Natural killer cell (primary cell): ENCODE data around the gene PPP2R2D. TPM values are rescaled to one million over a fixed set of nuclear protein-coding genes. Genes with fewer than 3 reads are reported as not detected.

Experiments
- ATAC-seq, 3 donors: fragments of 150-1000 bp in 2 of 3; fragments of 200-7000 bp in 1 of 3; cut with Tn5 transposase; 1 replicate in 1 of 3; 2 replicates in 2 of 3; pipeline ENCODE4 v1.10.0; 2021; ENCODE audit warnings: mild to moderate bottlenecking in 2 of 3, moderate library complexity in 2 of 3
- DNase-seq, 2 donors: peaks; one replicate each; pipeline versions ENCODE4 v3.0.0 to v3.0.0-alpha.2; 2013 to 2021; ENCODE audit warnings: mixed read lengths in 1 of 2
- H3K27ac ChIP-seq: one replicate; pipeline ENCODE4 v1.5.1; 2013; ENCODE audit warnings: mild to moderate bottlenecking, low read length
- H3K27me3 ChIP-seq: one replicate; pipeline ENCODE4 v1.6.1; 2013; ENCODE audit warnings: low read length; ENCODE audit not compliant: control insufficient read depth, insufficient read depth
- H3K36me3 ChIP-seq: one replicate; pipeline ENCODE4 v1.6.1; 2013; ENCODE audit warnings: low read length; ENCODE audit not compliant: control insufficient read depth, insufficient read depth
- H3K4me1 ChIP-seq: one replicate; pipeline ENCODE4 v1.6.1; 2013; ENCODE audit warnings: low read length; ENCODE audit not compliant: control insufficient read depth, insufficient read depth
- H3K4me3 ChIP-seq: one replicate; pipeline ENCODE4 v1.5.1; 2013; ENCODE audit warnings: low read length
- H3K9me3 ChIP-seq: one replicate; pipeline ENCODE4 v1.6.1; 2013; ENCODE audit warnings: low read length; ENCODE audit not compliant: control insufficient read depth, insufficient read depth
- H3K27ac Mint-ChIP-seq, 2 donors: one replicate each; pipeline ENCODE4 v1.8.0; 2022; ENCODE audit warnings: mild to moderate bottlenecking in 2 of 2, mixed read lengths in 2 of 2, moderate library complexity in 1 of 2
- H3K27me3 Mint-ChIP-seq, 2 donors: one replicate each; pipeline ENCODE4 v1.8.0; 2022; ENCODE audit warnings: low read depth in 2 of 2, mixed read lengths in 2 of 2
- H3K36me3 Mint-ChIP-seq: one replicate; pipeline ENCODE4 v1.8.0; 2022; ENCODE audit warnings: mixed read lengths
- H3K4me1 Mint-ChIP-seq, 2 donors: one replicate each; pipeline ENCODE4 v1.8.0; 2022; ENCODE audit warnings: mixed read lengths in 2 of 2
- H3K4me3 Mint-ChIP-seq: one replicate; pipeline ENCODE4 v1.8.0; 2022; ENCODE audit warnings: mild to moderate bottlenecking, moderate library complexity, mixed read lengths
- H3K9me3 Mint-ChIP-seq, 2 donors: one replicate each; pipeline ENCODE4 v1.8.0; 2022; ENCODE audit warnings: mixed read lengths in 2 of 2
- CTCF ChIP-seq: fragments of 200-600 bp; IDR thresholded peaks from one replicate; pipeline ENCODE4 v1.8.0; 2022; ENCODE audit warnings: antibody characterized with exemption
- WGBS: methylation state at CpG from one replicate; pipeline ENCODE4 v1.1.7; 2013; ENCODE audit warnings: missing lambda C conversion rate; ENCODE audit not compliant: insufficient coverage; 5-methylcytosine and 5-hydroxymethylcytosine counted together
- intact Hi-C: fragments of 100-400 bp; cut with micrococcal nuclease; formaldehyde crosslinking; loops from one replicate; pipeline ENCODE4 v1.14.2; 2022
- total RNA-seq, 4 donors: library from RNA; stranded (reverse); fragments of 120-200 nt in 1 of 4; gene quantifications; one replicate each; pipeline versions ENCODE4 v1.2.3 to v1.2.4, GENCODE V29; 2013 to 2022

PPP2R2D gene
- total RNA-seq, 3 donors from 2014 or later (not counting 1 experiment from before 2014, with no cell fraction given), result 28.6 to 39.8 (median 35.8) TPM

- Histone ChIP-seq H3K27me3 (no peaks in the 10 kb centered on the region), H3K27ac (no peak overlapping the region), H3K36me3 (no peaks in the 10 kb centered on the region), H3K4me1 (no peaks in the 10 kb centered on the region), H3K4me3 (no peak overlapping the region), H3K9me3 (no peaks in the 10 kb centered on the region)
- DNase-seq, result no peak
- no peak for TF ChIP-seq CTCF
- Mint-ChIP-seq H3K27me3 (peaks cover 0 to 9% of the 10 kb centered on the region in 2 donors), H3K36me3 (no peaks in the 10 kb centered on the region), H3K4me3 (no peak overlapping the region), H3K4me1 (no peaks in the 10 kb centered on the region), H3K27ac (no peak overlapping the region), H3K9me3 (no peaks in the 10 kb centered on the region)
- 87% methylated on average over 16 of the region's 16 CpGs for WGBS
- intact Hi-C loops, result no loop called here
- ATAC-seq, result no peak
Measured at GRCh38 chr10:131996466-131997365, 95.9 kb downstream of the PPP2R2D start.

- no peaks in the 10 kb centered on the region for H3K4me1 Mint-ChIP-seq
- no peak for ATAC-seq
- Histone ChIP-seq H3K9me3 (no peaks in the 10 kb centered on the region), H3K36me3 (no peaks in the 10 kb centered on the region), H3K4me1 (no peaks in the 10 kb centered on the region), H3K27me3 (no peaks in the 10 kb centered on the region), H3K4me3 (no peak overlapping the region), H3K27ac (no peak overlapping the region)
- H3K9me3 Mint-ChIP-seq, result no peaks in the 10 kb centered on the region
- no peak overlapping the region for H3K27ac Mint-ChIP-seq
- WGBS, result 87% methylated on average over 11 of the region's 13 CpGs
- H3K27me3 Mint-ChIP-seq, result peaks cover 7 to 13% of the 10 kb centered on the region in 2 donors
- H3K4me3 Mint-ChIP-seq, result no peak overlapping the region
- intact Hi-C loops, result no loop called here
- DNase-seq, result no peak
- H3K36me3 Mint-ChIP-seq, result no peaks in the 10 kb centered on the region
- no peak for TF ChIP-seq CTCF
Measured at GRCh38 chr10:131997366-131998049, 96.7 kb downstream of the PPP2R2D start.

GRCh38 chr10:131998050-131998844 is 97.4 kb downstream of the PPP2R2D start:
- H3K36me3 ChIP-seq, result no peaks in the 10 kb centered on the region
- H3K27me3 ChIP-seq, result no peaks in the 10 kb centered on the region
- Mint-ChIP-seq H3K9me3 (no peaks in the 10 kb centered on the region), H3K27me3 (peaks cover 12 to 13% of the 10 kb centered on the region in 2 donors), H3K4me3 (no peak overlapping the region), H3K36me3 (no peaks in the 10 kb centered on the region), H3K27ac (no peak overlapping the region), H3K4me1 (no peaks in the 10 kb centered on the region)
- no peak for TF ChIP-seq CTCF
- no peak overlapping the region for H3K4me3 ChIP-seq
- H3K9me3 ChIP-seq, result no peaks in the 10 kb centered on the region
- no peaks in the 10 kb centered on the region for H3K4me1 ChIP-seq
- no peak for DNase-seq
- no peak for ATAC-seq
- 82% methylated on average over 15 of the region's 15 CpGs for WGBS
- intact Hi-C loops, result no loop called here
- no peak overlapping the region for H3K27ac ChIP-seq
